Activated CD4-positive, alpha-beta T cell treated with anti-CD3 and anti-CD28 coated beads, Interleukin-2, amount 10 ng/mL, durations not matched to agents 7 days and 5 days (primary cell): ENCODE data around the gene HERC2. TPM values are rescaled to one million over a fixed set of nuclear protein-coding genes. Genes with fewer than 3 reads are reported as not detected.
A peak's percentile ranks its signal among the peaks of the same experiment; 100 is the strongest.
"Not testable (repeated sequence)": the region's sequence is repeated elsewhere in the genome, so short reads cannot be mapped to it uniquely, and the experiment has no call there.

Experiments used
- CTCF ChIA-PET: fragments of 350-600 bp; sonication (Branson Sonifier 250); formaldehyde crosslinking; loops from one replicate; lab custom pipeline; 2021; ENCODE audit warnings: antibody characterized with exemption; lab: Charles Lee
- POLR2A ChIA-PET: fragments of 350-600 bp; sonication (Branson Sonifier 250); formaldehyde crosslinking; loops from one replicate; lab custom pipeline; 2021; ENCODE audit warnings: antibody characterized with exemption; lab: Charles Lee
- DNase-seq: peaks from one replicate; pipeline ENCODE4 v3.0.0-alpha.2; 2020
- H3K27ac Mint-ChIP-seq: one replicate; pipeline ENCODE4 v1.8.0; 2021; ENCODE audit warnings: mild to moderate bottlenecking, moderate library complexity, mixed read lengths
- H3K27me3 Mint-ChIP-seq: one replicate; pipeline ENCODE4 v1.8.0; 2021; ENCODE audit warnings: mixed read lengths
- H3K36me3 Mint-ChIP-seq: one replicate; pipeline ENCODE4 v1.8.0; 2021; ENCODE audit warnings: low read depth, mixed read lengths
- H3K4me1 Mint-ChIP-seq: one replicate; pipeline ENCODE4 v1.8.0; 2021; ENCODE audit warnings: mixed read lengths
- H3K4me3 Mint-ChIP-seq: one replicate; pipeline ENCODE4 v1.8.0; 2021; ENCODE audit warnings: mild to moderate bottlenecking, moderate library complexity, mixed read lengths
- H3K9me3 Mint-ChIP-seq: one replicate; pipeline ENCODE4 v1.8.0; 2021; ENCODE audit warnings: mixed read lengths
- total RNA-seq, 2 experiments: library from RNA; stranded (reverse); gene quantifications; one replicate each; pipeline ENCODE4 v1.2.3, GENCODE V29; 2021

HERC2 gene
- total RNA-seq, 2 experiments from 2014 or later = 47.8 to 48.2 TPM

DNA sequence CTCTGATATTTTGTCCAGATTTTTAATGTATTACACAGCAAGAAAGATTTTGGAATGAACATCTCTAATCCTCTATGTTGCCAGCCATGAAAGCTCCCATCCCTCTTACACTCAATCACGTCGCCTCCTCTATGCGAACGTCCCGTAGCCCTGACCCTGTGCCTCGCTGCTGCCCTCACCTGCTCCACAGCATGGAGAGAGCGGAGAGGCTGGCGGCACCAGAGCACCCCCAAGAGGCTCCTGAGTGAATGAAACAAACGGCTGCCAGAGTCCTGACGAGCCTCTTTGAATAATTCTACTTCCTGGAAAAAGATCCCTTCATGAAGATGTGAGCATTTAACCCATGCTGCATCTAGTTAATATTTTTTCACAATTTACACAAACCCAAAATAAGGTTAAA lies 116.3 kb downstream of the HERC2 start:
- H3K36me3 Mint-ChIP-seq = peaks cover 11% of the 10 kb centered on the region
- H3K4me3 Mint-ChIP-seq, CTCF ChIA-PET, POLR2A ChIA-PET, DNase-seq, H3K27me3 Mint-ChIP-seq, H3K9me3 Mint-ChIP-seq, H3K4me1 Mint-ChIP-seq, H3K27ac Mint-ChIP-seq: not testable (repeated sequence)

DNA sequence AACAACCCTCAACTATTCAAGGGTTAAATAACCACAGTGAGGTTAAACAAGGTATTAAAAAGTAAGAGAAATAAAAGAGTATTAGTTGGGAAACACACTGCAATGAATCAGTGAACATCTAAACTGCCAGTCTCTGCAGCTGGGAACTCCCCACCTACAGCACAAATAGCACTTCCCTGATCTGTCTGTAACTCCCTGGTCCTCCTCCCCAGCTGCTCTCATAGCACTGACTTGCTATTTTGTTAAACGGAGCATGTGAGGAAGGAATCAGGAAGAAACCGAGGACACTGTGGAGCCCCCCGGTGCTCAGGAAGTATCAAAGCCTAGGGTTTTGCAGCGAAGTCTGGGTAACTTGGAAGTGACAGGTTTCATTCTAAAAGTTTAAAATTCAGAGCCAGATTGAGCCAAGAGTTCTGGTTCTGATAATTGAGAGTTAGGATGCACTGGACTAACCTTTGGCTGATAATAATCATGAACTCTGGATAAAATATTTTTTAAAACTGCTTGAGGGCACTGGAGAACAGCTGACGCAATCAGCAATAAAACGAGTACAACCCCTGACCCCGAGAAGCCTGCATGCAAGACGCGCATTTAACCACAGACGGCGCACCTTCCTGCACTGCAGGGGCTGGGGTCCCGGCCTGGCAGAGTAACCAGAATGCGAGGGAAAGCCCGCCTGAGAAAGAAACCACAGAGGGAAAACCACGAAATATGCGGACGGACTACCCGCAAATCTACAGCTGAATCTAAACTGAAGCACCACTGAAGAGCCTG lies 118.7 kb downstream of the HERC2 start:
- H3K4me1 Mint-ChIP-seq, CTCF ChIA-PET, POLR2A ChIA-PET, H3K27me3 Mint-ChIP-seq, H3K27ac Mint-ChIP-seq, DNase-seq, H3K4me3 Mint-ChIP-seq, H3K9me3 Mint-ChIP-seq: not testable (repeated sequence)
- H3K36me3 Mint-ChIP-seq = peaks cover 20% of the 10 kb centered on the region

DNA sequence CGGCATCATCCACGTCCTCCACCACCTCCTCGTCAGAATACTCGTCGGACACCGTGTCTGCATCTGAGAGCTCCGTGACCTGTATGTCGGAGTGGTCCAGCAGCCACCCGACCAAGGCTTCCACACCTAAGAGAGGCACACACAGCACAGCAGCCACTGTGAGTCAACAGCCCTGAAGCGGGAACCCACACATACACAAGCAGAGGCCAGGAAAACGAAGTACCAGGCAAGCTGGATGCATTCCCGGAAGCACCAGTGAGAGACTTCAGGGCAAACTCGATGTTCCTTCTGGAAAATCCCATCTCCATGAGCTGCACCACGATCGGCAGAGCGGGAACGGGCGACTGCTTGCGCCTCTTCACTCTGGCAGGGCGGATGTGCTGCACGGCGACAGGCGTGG lies 119.9 kb downstream of the HERC2 start:
- H3K9me3 Mint-ChIP-seq, CTCF ChIA-PET, H3K27me3 Mint-ChIP-seq, H3K4me1 Mint-ChIP-seq, DNase-seq, POLR2A ChIA-PET, H3K4me3 Mint-ChIP-seq, H3K27ac Mint-ChIP-seq: not testable (repeated sequence)
- peaks cover 25% of the 10 kb centered on the region for H3K36me3 Mint-ChIP-seq

DNA sequence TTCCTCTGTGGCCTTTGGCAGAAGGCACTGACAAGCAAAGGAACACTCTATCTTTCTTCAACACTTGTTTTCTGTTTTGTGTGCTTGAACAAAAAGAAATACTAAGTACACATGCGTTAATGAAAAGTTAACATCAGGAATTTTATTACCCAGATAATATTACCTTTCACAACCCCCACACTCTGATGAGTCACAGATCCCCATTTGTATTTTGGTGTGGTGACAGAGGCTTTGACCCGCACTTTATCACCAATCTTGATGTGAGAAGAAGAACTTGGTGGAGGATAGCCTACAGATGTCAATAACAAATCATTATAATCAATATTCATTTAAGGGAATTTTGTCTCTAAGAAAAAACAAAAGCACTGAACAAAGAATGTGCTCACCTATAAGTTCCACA lies 123.8 kb downstream of the HERC2 start:
- H3K9me3 Mint-ChIP-seq, POLR2A ChIA-PET, H3K4me3 Mint-ChIP-seq, H3K27ac Mint-ChIP-seq, H3K4me1 Mint-ChIP-seq, H3K27me3 Mint-ChIP-seq, DNase-seq: not testable (repeated sequence)
- CTCF ChIA-PET = interaction anchor here (1.2 kb wide), 1 partner anchor 12 kb away, joined by 4 read pairs; no protein-coding TSS in a partner anchor
- H3K36me3 Mint-ChIP-seq = peaks cover 35% of the 10 kb centered on the region

DNA sequence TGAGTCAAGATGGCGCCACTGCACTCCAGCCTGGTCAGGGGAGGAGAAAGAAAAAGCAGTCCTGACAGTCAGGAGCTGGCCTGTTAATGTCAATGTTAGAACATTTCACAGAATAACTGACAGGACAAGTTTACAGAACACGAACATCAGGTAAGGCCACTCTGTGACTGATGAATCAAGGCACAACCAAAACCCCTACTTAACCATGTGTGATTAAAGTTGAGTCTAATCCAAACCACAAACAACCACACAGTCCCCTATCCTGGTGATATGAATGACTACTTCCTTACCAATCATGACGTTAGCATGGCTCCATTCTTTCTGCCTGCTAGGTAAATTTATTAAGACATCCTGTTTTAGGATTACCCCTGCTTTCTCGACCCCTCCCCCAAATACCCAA lies 124.3 kb downstream of the HERC2 start:
- H3K27me3 Mint-ChIP-seq, H3K4me3 Mint-ChIP-seq, H3K9me3 Mint-ChIP-seq, POLR2A ChIA-PET, DNase-seq, H3K4me1 Mint-ChIP-seq, CTCF ChIA-PET, H3K27ac Mint-ChIP-seq: not testable (repeated sequence)
- peaks cover 35% of the 10 kb centered on the region for H3K36me3 Mint-ChIP-seq

DNA sequence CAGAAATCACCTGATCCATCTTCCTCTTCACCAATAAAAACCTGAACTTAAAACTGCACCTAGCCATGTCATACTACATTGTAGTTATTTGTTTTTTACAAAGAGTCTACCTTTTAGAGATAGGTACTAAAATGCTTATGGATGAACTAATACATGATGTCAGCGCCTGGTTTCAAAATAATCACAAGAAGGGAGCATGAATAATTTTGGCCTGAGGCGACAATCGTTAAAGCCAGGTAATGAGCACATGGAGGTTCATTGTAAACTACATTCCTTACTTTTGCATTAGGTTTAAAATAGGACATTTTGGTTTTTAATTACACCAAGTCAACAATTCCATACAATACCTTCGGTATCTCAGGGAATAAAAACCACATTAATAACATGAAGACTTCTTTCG lies 125.4 kb downstream of the HERC2 start:
- H3K4me1 Mint-ChIP-seq, H3K27ac Mint-ChIP-seq, POLR2A ChIA-PET, H3K27me3 Mint-ChIP-seq, H3K9me3 Mint-ChIP-seq, H3K4me3 Mint-ChIP-seq, DNase-seq, CTCF ChIA-PET: not testable (repeated sequence)
- peaks cover 33% of the 10 kb centered on the region for H3K36me3 Mint-ChIP-seq

DNA sequence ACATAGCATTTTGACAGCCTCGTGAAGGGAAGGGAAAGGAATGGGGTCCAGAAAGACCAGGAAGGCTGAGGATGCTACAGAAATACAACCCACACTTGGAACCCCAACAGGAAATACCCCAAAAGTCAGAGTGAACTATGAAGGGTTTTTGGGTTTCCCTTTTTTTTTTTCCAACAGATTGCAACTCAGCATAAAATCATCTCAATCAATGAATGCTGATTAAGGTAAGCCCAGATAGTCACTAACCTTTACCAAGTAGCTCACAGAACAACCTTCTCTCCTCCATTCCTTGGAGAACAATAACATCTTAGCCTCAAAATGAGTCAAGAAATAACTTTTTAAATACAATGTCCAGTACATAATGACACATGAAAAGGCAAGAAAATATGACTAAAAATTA lies 129.2 kb downstream of the HERC2 start:
- DNase-seq = no peak
- Mint-ChIP-seq H3K4me3 (no peak overlapping the region), H3K27me3 (no peaks in the 10 kb centered on the region), H3K9me3 (no peaks in the 10 kb centered on the region), H3K36me3 (peaks cover 21% of the 10 kb centered on the region), H3K4me1 (peaks cover 2% of the 10 kb centered on the region), H3K27ac (no peak overlapping the region)
- ChIA-PET CTCF (no interaction called here), POLR2A (no interaction called here)

DNA sequence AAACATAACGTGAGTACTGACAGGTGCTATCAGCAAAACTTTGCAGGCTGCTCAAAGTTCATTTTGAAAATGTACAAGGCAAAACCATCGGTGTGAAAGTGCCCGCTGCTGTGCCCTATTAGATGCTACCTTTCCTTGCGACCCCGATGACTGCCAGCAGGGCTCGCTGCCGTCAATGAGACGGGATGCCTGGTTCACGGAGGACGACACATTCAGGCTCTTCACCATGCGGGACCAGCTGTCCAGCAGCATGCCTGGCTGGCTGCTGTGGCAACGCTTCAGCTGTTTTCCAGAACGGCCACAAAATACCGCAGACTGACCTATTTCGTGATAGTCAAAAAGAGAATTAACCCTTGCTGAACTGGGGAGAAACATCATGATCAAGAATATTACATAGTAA lies 130.1 kb downstream of the HERC2 start:
- CTCF ChIA-PET = no interaction called here
- H3K4me1 Mint-ChIP-seq = peaks cover 2% of the 10 kb centered on the region
- H3K36me3 Mint-ChIP-seq = peaks cover 23% of the 10 kb centered on the region

DNA sequence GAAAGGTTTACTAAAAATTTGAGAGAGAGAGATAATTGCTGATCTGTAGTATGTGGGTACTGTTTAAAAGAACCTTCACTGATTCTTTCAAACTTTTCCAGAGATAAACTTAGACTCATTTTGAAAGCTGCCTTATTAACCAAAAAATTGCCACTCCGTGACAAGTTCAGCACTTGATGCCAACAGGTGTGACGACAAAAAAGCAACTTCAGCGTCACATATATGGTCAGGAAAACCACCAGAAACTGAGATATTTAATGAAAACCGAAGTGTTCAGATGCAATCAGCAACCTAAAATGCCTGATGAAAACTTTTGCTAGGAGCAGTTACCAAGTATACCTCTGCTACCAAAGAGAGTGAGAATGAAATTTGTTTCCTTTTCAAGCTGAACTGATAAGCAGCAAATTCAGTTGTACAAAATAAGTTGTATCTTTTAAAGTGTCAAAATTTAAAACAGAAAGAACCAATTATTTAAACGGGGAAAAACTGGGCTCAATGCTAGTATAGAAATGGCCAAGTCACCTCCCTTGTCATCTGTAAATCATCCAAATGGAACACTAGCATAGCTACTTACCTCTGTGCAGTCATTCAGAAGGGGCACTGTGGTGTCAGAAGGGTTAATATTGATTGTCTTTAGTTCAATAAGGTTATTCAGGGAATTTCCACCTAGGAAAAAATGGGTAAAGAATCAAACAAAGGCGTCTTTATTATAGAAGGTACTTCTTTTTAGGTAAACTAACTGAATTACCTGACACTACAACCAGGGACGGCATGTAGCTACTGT lies 131.4 kb downstream of the HERC2 start:
- CTCF ChIA-PET = no interaction called here
- Mint-ChIP-seq H3K9me3 (no peaks in the 10 kb centered on the region), H3K27me3 (no peaks in the 10 kb centered on the region), H3K4me1 (peaks cover 2% of the 10 kb centered on the region), H3K27ac (peak overlapping the region; percentile 41), H3K36me3 (peaks cover 19% of the 10 kb centered on the region), H3K4me3 (no peak overlapping the region)
- POLR2A ChIA-PET = no interaction called here
- DNase-seq = no peak

More for the DNA sequence above, 130.1 kb downstream of the HERC2 start:
- Mint-ChIP-seq H3K27me3 (no peaks in the 10 kb centered on the region), H3K4me3 (no peak overlapping the region), H3K9me3 (no peaks in the 10 kb centered on the region), H3K27ac (no peak overlapping the region)
- POLR2A ChIA-PET = no interaction called here
- DNase-seq = no peak

DNA sequence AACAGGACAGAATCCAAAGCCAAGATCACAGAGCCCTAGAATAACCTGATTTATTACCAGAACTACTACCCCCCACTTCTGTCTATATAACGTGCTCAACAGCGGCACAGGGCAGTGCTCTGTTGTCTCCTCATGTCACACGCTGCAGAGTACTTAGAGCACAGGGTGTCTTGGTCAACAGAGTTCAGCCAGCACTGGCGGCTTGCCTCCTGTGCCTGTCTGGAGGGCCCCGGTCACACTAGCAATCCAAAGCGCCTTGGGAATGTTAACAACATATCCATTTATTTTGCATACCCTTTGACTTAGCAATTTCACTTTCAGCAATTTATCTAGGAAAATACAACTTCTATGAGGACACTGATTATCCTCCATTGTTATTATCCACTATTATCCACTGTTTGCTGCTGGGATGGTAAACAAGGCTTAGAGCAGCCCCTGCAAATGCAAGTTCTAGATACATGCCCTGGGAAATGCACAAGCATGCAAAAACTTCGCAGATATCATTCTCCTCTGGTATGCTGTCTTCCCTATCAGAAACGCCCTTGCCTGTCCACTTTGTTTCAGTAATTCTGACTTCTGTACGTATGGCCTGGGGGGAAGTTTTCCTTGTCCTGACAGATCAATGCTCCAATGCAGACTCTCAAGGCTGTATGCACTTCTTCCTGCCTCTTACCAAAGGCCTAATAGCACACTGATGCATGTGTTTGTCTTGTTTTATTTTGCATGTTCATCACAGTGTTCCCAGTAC lies 136.7 kb downstream of the HERC2 start:
- ChIA-PET CTCF (no interaction called here), POLR2A (no interaction called here)
- Mint-ChIP-seq H3K4me3 (no peak overlapping the region), H3K4me1 (no peaks in the 10 kb centered on the region), H3K9me3 (no peaks in the 10 kb centered on the region), H3K36me3 (peaks cover 11% of the 10 kb centered on the region), H3K27me3 (no peaks in the 10 kb centered on the region), H3K27ac (no peak overlapping the region)
- no peak for DNase-seq

DNA sequence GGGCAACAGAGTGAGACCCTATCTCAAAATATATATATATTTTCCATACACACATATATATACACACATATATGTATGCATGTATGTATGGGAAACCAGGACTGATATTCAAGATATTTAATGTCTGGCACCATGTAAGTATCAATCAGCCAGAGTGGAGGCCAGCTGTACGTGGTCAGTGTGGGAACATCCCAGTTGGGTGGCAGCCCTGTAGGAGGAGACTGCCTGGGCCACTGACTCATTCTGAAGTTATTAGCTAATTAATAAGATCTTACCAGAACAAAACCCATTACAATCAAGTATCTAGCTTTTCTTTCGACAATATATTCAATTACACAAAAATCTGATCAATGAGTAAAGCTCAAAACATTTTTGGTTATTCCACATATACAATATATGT lies 137.8 kb downstream of the HERC2 start:
- no peak for DNase-seq
- POLR2A ChIA-PET = no interaction called here
- H3K27ac Mint-ChIP-seq = no peak overlapping the region
- peaks cover 10% of the 10 kb centered on the region for H3K36me3 Mint-ChIP-seq
- H3K4me3 Mint-ChIP-seq = no peak overlapping the region
- H3K27me3 Mint-ChIP-seq = no peaks in the 10 kb centered on the region
- no peaks in the 10 kb centered on the region for H3K4me1 Mint-ChIP-seq
- no peaks in the 10 kb centered on the region for H3K9me3 Mint-ChIP-seq
- CTCF ChIA-PET = no interaction called here

DNA sequence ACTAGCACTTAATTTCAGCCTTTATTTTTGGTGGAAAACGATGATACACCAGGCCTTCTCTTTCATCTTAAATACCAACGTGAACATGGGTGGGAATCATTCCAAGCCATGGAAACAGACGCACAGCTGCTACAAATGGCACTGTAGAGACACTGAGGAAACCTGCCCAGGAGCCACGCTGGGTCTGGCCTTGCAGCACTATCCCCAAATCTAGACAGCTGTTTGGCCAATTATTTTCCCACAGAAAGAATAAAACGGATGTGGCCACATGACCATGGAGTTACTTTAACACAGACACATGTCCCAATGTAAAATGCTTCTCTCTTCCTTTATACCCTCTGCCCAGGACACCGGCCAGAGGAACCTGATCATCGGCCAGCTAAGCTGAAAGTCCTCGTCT lies 139.2 kb downstream of the HERC2 start:
- H3K4me1 Mint-ChIP-seq = no peaks in the 10 kb centered on the region
- POLR2A ChIA-PET = no interaction called here
- DNase-seq = no peak
- CTCF ChIA-PET = no interaction called here
- no peaks in the 10 kb centered on the region for H3K9me3 Mint-ChIP-seq
- no peaks in the 10 kb centered on the region for H3K27me3 Mint-ChIP-seq
- no peak overlapping the region for H3K4me3 Mint-ChIP-seq
- no peak overlapping the region for H3K27ac Mint-ChIP-seq
- H3K36me3 Mint-ChIP-seq = peaks cover 7% of the 10 kb centered on the region

DNA sequence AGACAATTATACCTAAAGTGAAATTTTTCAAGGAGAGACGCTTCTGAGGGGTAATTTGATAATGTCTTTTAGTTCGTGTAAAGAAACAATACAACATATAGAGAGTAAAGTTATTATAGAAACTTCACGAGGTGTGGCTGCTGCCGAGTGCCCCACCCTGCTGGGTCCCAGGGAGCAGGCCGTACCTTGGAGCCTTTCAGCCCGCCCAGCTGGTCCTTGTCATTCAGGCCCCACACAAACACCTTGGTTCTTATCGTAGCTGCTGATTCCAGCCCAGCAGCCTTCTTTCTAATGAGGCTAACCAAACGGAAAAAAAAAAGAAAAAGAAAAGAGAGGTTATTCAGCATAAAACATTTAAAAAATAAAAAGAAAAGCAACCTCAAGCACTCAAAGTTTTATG lies 139.8 kb downstream of the HERC2 start:
- Mint-ChIP-seq H3K27ac (no peak overlapping the region), H3K27me3 (no peaks in the 10 kb centered on the region), H3K4me3 (no peak overlapping the region), H3K36me3 (peaks cover 4% of the 10 kb centered on the region), H3K9me3 (no peaks in the 10 kb centered on the region), H3K4me1 (no peaks in the 10 kb centered on the region)
- ChIA-PET POLR2A (no interaction called here), CTCF (no interaction called here)
- DNase-seq = no peak
